A549 (cell line): ENCODE results near the gene EPB41L2. TPM values are rescaled to one million over a fixed set of nuclear protein-coding genes. Genes with fewer than 3 reads are reported as not detected.

ENCODE experiments used
- ATAC-seq, 2 experiments: fragments of 200-7000 bp in 1 of 2; fragments of >200 bp in 1 of 2; cut with Nextera tagmentation in 1 of 2; cut with Tn5 transposase in 1 of 2; 3 replicates each; pipeline versions ENCODE4 v1.8.0 to v1.9.1; 2018 to 2020; ENCODE audit warnings: mild to moderate bottlenecking in 1 of 2, moderate library complexity in 1 of 2
- CTCF ChIA-PET: fragments of 300-600 bp; sonication (Branson Sonifier 250); formaldehyde crosslinking; extraction: SDS; loops from one replicate; lab custom pipeline; 2021; ENCODE audit warnings: antibody characterized with exemption, inconsistent platforms; lab: Yijun Ruan, JAX
- POLR2A ChIA-PET: fragments of 350-600 bp; formaldehyde crosslinking; extraction: SDS; loops from one replicate; lab custom pipeline; 2021; ENCODE audit warnings: antibody characterized with exemption, inconsistent platforms; lab: Yijun Ruan, JAX
- DNase-seq, 2 experiments: peaks; one replicate each; pipeline versions ENCODE4 v3.0.0 to v3.0.0-alpha.2; 2011 to 2016; ENCODE audit warnings: low read depth in 1 of 2, low spot score in 1 of 2
- FAIRE-seq: peaks from 2 replicates; lab custom pipeline; 2011; peaks lifted over from hg19 to GRCh38; lab: Jason Lieb, UNC
- H3K27ac ChIP-seq, 2 experiments: fragments of >200 bp; sonication (Bioruptor Twin); formaldehyde crosslinking; 3 replicates each; pipeline ENCODE4 v1.5.1; 2016 to 2017
- H3K4me1 ChIP-seq: fragments of >200 bp; sonication (Bioruptor Twin); formaldehyde crosslinking; 3 replicates; pipeline ENCODE4 v1.6.1; 2016
- H3K4me2 ChIP-seq: fragments of >200 bp; sonication (Bioruptor Twin); formaldehyde crosslinking; 3 replicates; pipeline ENCODE4 v1.6.1; 2016
- H3K4me3 ChIP-seq: fragments of >200 bp; sonication (Bioruptor Twin); formaldehyde crosslinking; 3 replicates; pipeline ENCODE4 v1.5.1; 2016
- H3K9me3 ChIP-seq: fragments of >200 bp; sonication (Bioruptor Twin); formaldehyde crosslinking; 3 replicates; pipeline ENCODE4 v1.6.1; 2016
- ATOH8 ChIP-seq: fragments of 250-450 bp; sonication (Bioruptor Pico); IDR thresholded peaks from 2 replicates; pipeline ENCODE4 v1.5.0; 2020; ENCODE audit warnings: low read depth, mild to moderate bottlenecking, moderate library complexity
- BCL3 ChIP-seq: fragments of >200 bp; sonication (Bioruptor Twin); formaldehyde crosslinking; IDR thresholded peaks from 3 replicates; pipeline ENCODE4 v1.6.1; 2016
- BHLHE40 ChIP-seq: IDR thresholded peaks from 2 replicates; pipeline ENCODE4 v1.6.1; 2012; ENCODE audit warnings: low read depth, low read length, inconsistent platforms
- CBX8 ChIP-seq: fragments of 200-600 bp; sonication (generic); IDR thresholded peaks from 2 replicates; pipeline ENCODE4 v1.6.1; 2016
- CHD4 ChIP-seq: fragments of 200-600 bp; sonication (generic); IDR thresholded peaks from 2 replicates; pipeline ENCODE4 v1.6.1; 2016; ENCODE audit warnings: antibody characterized with exemption, mild to moderate bottlenecking, borderline replicate concordance
- E2F6 ChIP-seq: IDR thresholded peaks from 2 replicates; pipeline ENCODE4 v1.6.1; 2012; ENCODE audit warnings: low read depth, borderline replicate concordance
- EHF ChIP-seq: fragments of 250-450 bp; sonication (Bioruptor Pico); IDR thresholded peaks from 2 replicates; pipeline ENCODE4 v1.5.0; 2020; ENCODE audit warnings: mild to moderate bottlenecking
- FOSL2 ChIP-seq, 2 experiments: fragments of 450-650 bp in 1 of 2; fragments of >200 bp in 1 of 2; sonication (Bioruptor Twin) in 1 of 2; formaldehyde crosslinking; IDR thresholded peaks; 2 replicates each; pipeline versions ENCODE4 v1.5.0 to v1.6.1; 2016 to 2020; ENCODE audit warnings: mild to moderate bottlenecking in 1 of 2, moderate library complexity in 1 of 2
- HES2 ChIP-seq: fragments of >200 bp; sonication (Bioruptor Twin); formaldehyde crosslinking; IDR thresholded peaks from 2 replicates; pipeline ENCODE4 v1.6.1; 2016
- HOXB13 ChIP-seq: fragments of 250-450 bp; sonication (Bioruptor Pico); IDR thresholded peaks from 2 replicates; pipeline ENCODE4 v1.5.0; 2020; ENCODE audit warnings: low read depth, mild to moderate bottlenecking, moderate library complexity
- KDM1A ChIP-seq: fragments of 200-600 bp; sonication (generic); IDR thresholded peaks from 2 replicates; pipeline ENCODE4 v1.6.1; 2016; ENCODE audit warnings: low read depth, mild to moderate bottlenecking
- MAFK ChIP-seq: fragments of 450-650 bp; IDR thresholded peaks from 2 replicates; pipeline ENCODE4 v1.6.1; 2014; ENCODE audit not compliant: partially characterized antibody
- MAX ChIP-seq: IDR thresholded peaks from 2 replicates; pipeline ENCODE4 v1.6.1; 2012
- MAZ ChIP-seq: fragments of 150-350 bp; IDR thresholded peaks from 2 replicates; pipeline ENCODE4 v1.6.1; 2014; ENCODE audit warnings: antibody characterized with exemption, low read depth, low read length, borderline replicate concordance
- MYC ChIP-seq: IDR thresholded peaks from 2 replicates; pipeline ENCODE4 v1.6.1; 2012; ENCODE audit warnings: mild to moderate bottlenecking, inconsistent platforms, low read length, improper control_type of control experiment, borderline replicate concordance
- NFE2L2 ChIP-seq: fragments of 150-350 bp; conservative IDR thresholded peaks from 2 replicates; pipeline ENCODE4 v1.6.1; 2014; ENCODE audit warnings: low read length
- NPAS2 ChIP-seq: fragments of 250-450 bp; sonication (Bioruptor Pico); IDR thresholded peaks from 2 replicates; pipeline ENCODE4 v1.8.0; 2022; ENCODE audit warnings: mild to moderate bottlenecking, moderate library complexity, borderline replicate concordance
- PHF8 ChIP-seq: fragments of 200-600 bp; sonication (generic); IDR thresholded peaks from 2 replicates; pipeline ENCODE4 v1.6.1; 2016; ENCODE audit warnings: low read depth, mild to moderate bottlenecking, antibody characterized with exemption, moderate library complexity, borderline replicate concordance
- RARB ChIP-seq: fragments of 250-450 bp; sonication (Bioruptor Pico); IDR thresholded peaks from 2 replicates; pipeline ENCODE4 v1.8.0; 2021; ENCODE audit warnings: mild to moderate bottlenecking, moderate library complexity
- RCOR1 ChIP-seq: fragments of 150-350 bp; IDR thresholded peaks from 2 replicates; pipeline ENCODE4 v1.6.1; 2014; ENCODE audit warnings: antibody characterized with exemption, low read length, low read depth
- RFX5 ChIP-seq: fragments of 450-650 bp; IDR thresholded peaks from 2 replicates; pipeline ENCODE4 v1.7.1; 2014; ENCODE audit warnings: antibody characterized with exemption, mild to moderate bottlenecking, moderate library complexity
- RNF2 ChIP-seq: fragments of 200-600 bp; sonication (generic); IDR thresholded peaks from 2 replicates; pipeline ENCODE4 v1.6.1; 2016; ENCODE audit warnings: low read depth, mild to moderate bottlenecking, antibody characterized with exemption, moderate library complexity, borderline replicate concordance
- SREBF2 ChIP-seq: fragments of 450-650 bp; IDR thresholded peaks from 2 replicates; pipeline ENCODE4 v1.6.1; 2014; ENCODE audit warnings: mild to moderate bottlenecking, moderate library complexity
- TP53 ChIP-seq: fragments of 250-450 bp; sonication (Bioruptor Pico); IDR thresholded peaks from 2 replicates; pipeline ENCODE4 v1.5.0; 2021; ENCODE audit warnings: mild to moderate bottlenecking, moderate library complexity
- ZSCAN20 ChIP-seq: fragments of 250-450 bp; sonication (Bioruptor Pico); IDR thresholded peaks from 2 replicates; pipeline ENCODE4 v1.8.0; 2022; ENCODE audit warnings: mild to moderate bottlenecking, moderate library complexity
- WGBS: methylation state at CpG from one replicate; pipeline ENCODE4 v1.1.6; 2017; ENCODE audit errors: missing lambda C conversion rate; 5-methylcytosine and 5-hydroxymethylcytosine counted together
- polyA plus RNA-seq, 4 experiments: library from polyadenylated mRNA; depleted of rRNA in 3 of 4; stranded (reverse); fragments of >200 nt; fragmentation: RNase III in 1 of 4; extraction: RNeasy Plus Mini Kit Qiagen cat#74134 plus additional on column Dnase treatment in 1 of 4; gene quantifications; 2 replicates in 3 of 4; 3 replicates in 1 of 4; pipeline ENCODE4 v1.2.3, GENCODE V29; 2011 to 2017

Gene EPB41L2
- polyA plus RNA-seq, 2 of the 4 experiments (the other 2 are of a cell fraction), result 42.9 to 50.3 TPM

GRCh38 chr6:130849594-130849993 is 213.5 kb downstream of the EPB41L2 start:
- CTCF ChIA-PET, result no interaction called here
- FAIRE-seq, result no peak
- POLR2A ChIA-PET, result no interaction called here
- ATAC-seq, result no peak
- H3K4me1 ChIP-seq, result peaks cover 8% of the 10 kb centered on the region
- no peaks in the 10 kb centered on the region for H3K9me3 ChIP-seq
- no peak overlapping the region for H3K4me3 ChIP-seq
- no peak overlapping the region for H3K27ac ChIP-seq
- 100% methylated on average over 1 of the region's 1 CpG for WGBS
- DNase-seq, result no peak
- no peak for TF ChIP-seq E2F6
- TF ChIP-seq KDM1A, result no peak
- TF ChIP-seq CBX8, result no peak
- TF ChIP-seq ATOH8 (CRISPR knock-in tag), result no peak
- no peak for TF ChIP-seq TP53 (CRISPR knock-in tag)
- TF ChIP-seq RCOR1, result no peak
- TF ChIP-seq BCL3, result no peak
- no peak for TF ChIP-seq RNF2
- no peak for TF ChIP-seq CHD4
- no peak for TF ChIP-seq HES2
- H3K4me2 ChIP-seq, result no peak overlapping the region

GRCh38 chr6:130848945-130849344 is 214.1 kb downstream of the EPB41L2 start:
- POLR2A ChIA-PET, result no interaction called here
- H3K9me3 ChIP-seq, result no peaks in the 10 kb centered on the region
- peaks cover 6% of the 10 kb centered on the region for H3K4me1 ChIP-seq
- H3K4me2 ChIP-seq, result no peak overlapping the region
- CTCF ChIA-PET, result no interaction called here
- H3K4me3 ChIP-seq, result no peak overlapping the region
- WGBS, result 93% methylated on average over 2 of the region's 2 CpGs
- H3K27ac ChIP-seq, result no peak overlapping the region
- no peak for TF ChIP-seq RNF2
- TF ChIP-seq RARB, result no peak
- no peak for TF ChIP-seq MAX
- TF ChIP-seq MAFK, result no peak
- TF ChIP-seq RFX5, result no peak
- TF ChIP-seq NFE2L2, result no peak
- TF ChIP-seq ZSCAN20 (CRISPR knock-in tag), result no peak
- TF ChIP-seq PHF8, result no peak
- TF ChIP-seq BHLHE40, result no peak
- TF ChIP-seq NPAS2 (CRISPR knock-in tag), result no peak
- no peak for TF ChIP-seq MYC
- TF ChIP-seq HOXB13, result no peak
- no peak for TF ChIP-seq EHF
- TF ChIP-seq SREBF2, result no peak
- TF ChIP-seq FOSL2 (IDR thresholded peaks at IDR 0.05), result no peak
- TF ChIP-seq FOSL2 (CRISPR knock-in tag; IDR thresholded peaks at IDR 0.05), result no peak
- no peak for TF ChIP-seq MAZ
- ATAC-seq (no peak), DNase-seq (no peak), FAIRE-seq (no peak)
